Measurements from ENCODE around the gene SLBP. TPM values are rescaled to one million over a fixed set of nuclear protein-coding genes. Genes with fewer than 3 reads are reported as not detected.

SLBP gene
- total and polyA plus RNA-seq, 10 of the 15 experiments (the other 5 are each of a cell fraction or from before 2014, with no cell fraction given): 94.4 to 278 (median 158) TPM

- Histone ChIP-seq H3K4me3 (no peak overlapping the region), H3K4me1 (ENCODE audit: control insufficient read depth, insufficient read depth, low read length) (no peaks in the 10 kb centered on the region), H3K9ac (ENCODE audit: control insufficient read depth, insufficient read depth, low read length) (no peak overlapping the region), H3K79me2 (ENCODE audit: control insufficient read depth, insufficient read depth, low read length) (no peaks in the 10 kb centered on the region), H2AFZ (ENCODE audit: control insufficient read depth, low read depth, low read length) (no peak overlapping the region), H3K27me3 (replicated peaks in 1 of 2; ENCODE audit: control insufficient read depth in 2 of 2, insufficient read depth in 2 of 2, low read length in 1 of 2) (no peaks in the 10 kb centered on the region; a peak in 1 of 4 replicates), H3K9me3 (replicated peaks; ENCODE audit: control insufficient read depth, insufficient read depth, low read length) (no peaks in the 10 kb centered on the region), H4K20me1 (ENCODE audit: control insufficient read depth, insufficient read depth) (no peaks in the 10 kb centered on the region), H3K27ac (ENCODE audit: control insufficient read depth, insufficient read depth) (no peak overlapping the region), H3K36me3 (ENCODE audit: control insufficient read depth in 2 of 2, insufficient read depth in 2 of 2, low read length in 1 of 2) (no peaks in the 10 kb centered on the region), H3K4me2 (ENCODE audit: control insufficient read depth, insufficient read depth) (no peak overlapping the region)
- no TSS peak for BruUV-seq (replicated peaks)
- intact Hi-C loops (cut with micrococcal nuclease; ENCODE audit: unreplicated experiment): no loop called here
- ATAC-seq: no peak
- ChIA-PET POLR2A (no interaction called here), RAD21 (ENCODE audit: unreplicated experiment) (no interaction called here), CTCF (interaction anchor here (1.3 kb wide), 1 partner anchor 68 kb away, joined by 3 read pairs; no protein-coding TSS in a partner anchor), SMC1A (ENCODE audit: uncharacterized antibody, unreplicated experiment) (no interaction called here)
- DNase-seq (ENCODE audit: low read depth, low spot score): no peak
- WGBS (ENCODE audit: insufficient coverage, insufficient replicate concordance, low lambda C conversion rate, missing lambda C conversion rate): 58% methylated on average over 14 of the region's 32 CpGs
- in situ Hi-C loops (cut with MboI): no loop called here
- TF ChIP-seq, protein P1, sequence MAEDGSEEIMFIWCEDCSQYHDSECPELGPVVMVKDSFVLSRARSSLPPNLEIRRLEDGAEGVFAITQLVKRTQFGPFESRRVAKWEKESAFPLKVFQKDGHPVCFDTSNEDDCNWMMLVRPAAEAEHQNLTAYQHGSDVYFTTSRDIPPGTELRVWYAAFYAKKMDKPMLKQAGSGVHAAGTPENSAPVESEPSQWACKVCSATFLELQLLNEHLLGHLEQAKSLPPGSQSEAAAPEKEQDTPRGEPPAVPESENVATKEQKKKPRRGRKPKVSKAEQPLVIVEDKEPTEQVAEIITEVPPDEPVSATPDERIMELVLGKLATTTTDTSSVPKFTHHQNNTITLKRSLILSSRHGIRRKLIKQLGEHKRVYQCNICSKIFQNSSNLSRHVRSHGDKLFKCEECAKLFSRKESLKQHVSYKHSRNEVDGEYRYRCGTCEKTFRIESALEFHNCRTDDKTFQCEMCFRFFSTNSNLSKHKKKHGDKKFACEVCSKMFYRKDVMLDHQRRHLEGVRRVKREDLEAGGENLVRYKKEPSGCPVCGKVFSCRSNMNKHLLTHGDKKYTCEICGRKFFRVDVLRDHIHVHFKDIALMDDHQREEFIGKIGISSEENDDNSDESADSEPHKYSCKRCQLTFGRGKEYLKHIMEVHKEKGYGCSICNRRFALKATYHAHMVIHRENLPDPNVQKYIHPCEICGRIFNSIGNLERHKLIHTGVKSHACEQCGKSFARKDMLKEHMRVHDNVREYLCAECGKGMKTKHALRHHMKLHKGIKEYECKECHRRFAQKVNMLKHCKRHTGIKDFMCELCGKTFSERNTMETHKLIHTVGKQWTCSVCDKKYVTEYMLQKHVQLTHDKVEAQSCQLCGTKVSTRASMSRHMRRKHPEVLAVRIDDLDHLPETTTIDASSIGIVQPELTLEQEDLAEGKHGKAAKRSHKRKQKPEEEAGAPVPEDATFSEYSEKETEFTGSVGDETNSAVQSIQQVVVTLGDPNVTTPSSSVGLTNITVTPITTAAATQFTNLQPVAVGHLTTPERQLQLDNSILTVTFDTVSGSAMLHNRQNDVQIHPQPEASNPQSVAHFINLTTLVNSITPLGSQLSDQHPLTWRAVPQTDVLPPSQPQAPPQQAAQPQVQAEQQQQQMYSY (CRISPR knock-in tag; IDR thresholded peaks at IDR 0.05): no peak
- no peak for TF ChIP-seq SPI1 (IDR thresholded peaks at IDR 0.05; ENCODE audit: borderline replicate concordance, insufficient read depth, low read depth, low read length)
- TF ChIP-seq PAX8 (IDR thresholded peaks at IDR 0.05): no peak
- no peak for TF ChIP-seq HDAC2 (IDR thresholded peaks at IDR 0.05)
- no peak for TF ChIP-seq ZBED1 (IDR thresholded peaks at IDR 0.05; ENCODE audit: borderline replicate concordance)
- no peak for TF ChIP-seq CHD4 (IDR thresholded peaks at IDR 0.05)
- no peak for FAIRE-seq
Measured at GRCh38 chr4:1761130-1761689, 49.1 kb upstream of the SLBP start.

Data from GM12878 (cell line).